Ishikawa (cell line): ENCODE measurements around the gene C1QTNF6.

Experiments used
- CEBPB ChIP-seq: IDR thresholded peaks from 2 replicates; pipeline ENCODE4 v1.6.1; 2012
- CREB1 ChIP-seq: IDR thresholded peaks from 2 replicates; pipeline ENCODE4 v1.6.1; 2012; ENCODE audit warnings: low read depth
- EGR1 ChIP-seq: IDR thresholded peaks from 2 replicates; pipeline ENCODE4 v1.6.1; 2012
- EP300 ChIP-seq: IDR thresholded peaks from 2 replicates; pipeline ENCODE4 v1.6.1; 2012; ENCODE audit warnings: borderline replicate concordance
- FOXM1 ChIP-seq: IDR thresholded peaks from 2 replicates; pipeline ENCODE4 v1.6.1; 2012; ENCODE audit warnings: low read depth, borderline replicate concordance
- NFIC ChIP-seq: IDR thresholded peaks from 2 replicates; pipeline ENCODE4 v1.6.1; 2012
- RAD21 ChIP-seq: IDR thresholded peaks from 2 replicates; pipeline ENCODE4 v1.6.1; 2012; ENCODE audit warnings: low read depth
- TAF1 ChIP-seq: IDR thresholded peaks from 2 replicates; pipeline ENCODE4 v1.6.1; 2012; ENCODE audit warnings: low read depth, mild to moderate bottlenecking
- TCF12 ChIP-seq: IDR thresholded peaks from 2 replicates; pipeline ENCODE4 v1.6.1; 2012; ENCODE audit warnings: low read depth
- TEAD4 ChIP-seq: IDR thresholded peaks from 2 replicates; pipeline ENCODE4 v1.6.1; 2012
- YY1 ChIP-seq: IDR thresholded peaks from 2 replicates; pipeline ENCODE4 v1.6.1; 2012; ENCODE audit warnings: low read depth
- ZBTB7A ChIP-seq: IDR thresholded peaks from 2 replicates; pipeline ENCODE4 v1.6.1; 2012; ENCODE audit warnings: low read depth
- TF ChIP-seq, protein P1 (sequence below): IDR thresholded peaks from 2 replicates; pipeline ENCODE4 v1.6.1; 2012
- TF ChIP-seq, protein P2 (sequence below): IDR thresholded peaks from 2 replicates; pipeline ENCODE4 v1.6.1; 2012; ENCODE audit warnings: low read depth, mild to moderate bottlenecking
- TF ChIP-seq, protein P3 (sequence below): IDR thresholded peaks from 2 replicates; pipeline ENCODE4 v1.6.1; 2012

C1QTNF6 gene

DNA sequence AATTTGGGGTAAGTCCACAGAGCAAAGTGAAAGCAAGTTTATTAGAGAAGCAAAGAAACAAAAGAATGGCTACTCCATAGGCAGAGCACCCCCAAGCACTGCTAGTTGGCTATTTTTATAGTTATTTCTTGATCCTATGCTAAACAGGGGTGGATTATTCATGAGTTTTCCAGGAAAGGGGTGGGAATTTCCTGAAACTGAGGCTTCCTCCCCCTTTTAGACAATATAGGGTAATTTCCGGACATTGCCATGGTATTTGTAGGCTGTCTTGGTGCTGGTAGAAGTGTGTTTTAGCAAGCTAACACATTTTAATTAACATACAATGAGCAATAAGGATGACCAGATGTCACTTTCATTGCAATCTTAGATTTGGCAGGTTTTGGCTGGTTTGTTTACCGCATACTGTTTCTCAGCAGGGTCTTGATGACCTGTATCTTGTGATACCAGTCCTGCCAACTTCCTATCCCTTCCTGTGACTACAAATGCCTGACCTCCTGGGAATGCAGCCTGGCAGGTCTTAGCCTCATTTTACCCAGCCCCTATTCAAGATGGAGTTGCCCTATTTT is 937 bp upstream of the C1QTNF6 start:
- TF ChIP-seq YY1 = peak; percentile 81
- peak; percentile 74; the same call in 1 of the 2 replicates for TF ChIP-seq EP300
- TF ChIP-seq TCF12 = peak; percentile 86
- peak; percentile 95 for TF ChIP-seq TEAD4
- TF ChIP-seq NFIC = peak; percentile 90
- no peak for TF ChIP-seq CEBPB
- 0 out of 2 replicates have a peak, but pooled peaks have one; percentile 40 for TF ChIP-seq FOXM1
- no peak for TF ChIP-seq RAD21
- TF ChIP-seq, protein P1, sequence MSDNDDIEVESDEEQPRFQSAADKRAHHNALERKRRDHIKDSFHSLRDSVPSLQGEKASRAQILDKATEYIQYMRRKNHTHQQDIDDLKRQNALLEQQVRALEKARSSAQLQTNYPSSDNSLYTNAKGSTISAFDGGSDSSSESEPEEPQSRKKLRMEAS = 0 out of 2 replicates have a peak, but pooled peaks have one; percentile 17
- no peak for TF ChIP-seq EGR1
- TF ChIP-seq, protein P2, sequence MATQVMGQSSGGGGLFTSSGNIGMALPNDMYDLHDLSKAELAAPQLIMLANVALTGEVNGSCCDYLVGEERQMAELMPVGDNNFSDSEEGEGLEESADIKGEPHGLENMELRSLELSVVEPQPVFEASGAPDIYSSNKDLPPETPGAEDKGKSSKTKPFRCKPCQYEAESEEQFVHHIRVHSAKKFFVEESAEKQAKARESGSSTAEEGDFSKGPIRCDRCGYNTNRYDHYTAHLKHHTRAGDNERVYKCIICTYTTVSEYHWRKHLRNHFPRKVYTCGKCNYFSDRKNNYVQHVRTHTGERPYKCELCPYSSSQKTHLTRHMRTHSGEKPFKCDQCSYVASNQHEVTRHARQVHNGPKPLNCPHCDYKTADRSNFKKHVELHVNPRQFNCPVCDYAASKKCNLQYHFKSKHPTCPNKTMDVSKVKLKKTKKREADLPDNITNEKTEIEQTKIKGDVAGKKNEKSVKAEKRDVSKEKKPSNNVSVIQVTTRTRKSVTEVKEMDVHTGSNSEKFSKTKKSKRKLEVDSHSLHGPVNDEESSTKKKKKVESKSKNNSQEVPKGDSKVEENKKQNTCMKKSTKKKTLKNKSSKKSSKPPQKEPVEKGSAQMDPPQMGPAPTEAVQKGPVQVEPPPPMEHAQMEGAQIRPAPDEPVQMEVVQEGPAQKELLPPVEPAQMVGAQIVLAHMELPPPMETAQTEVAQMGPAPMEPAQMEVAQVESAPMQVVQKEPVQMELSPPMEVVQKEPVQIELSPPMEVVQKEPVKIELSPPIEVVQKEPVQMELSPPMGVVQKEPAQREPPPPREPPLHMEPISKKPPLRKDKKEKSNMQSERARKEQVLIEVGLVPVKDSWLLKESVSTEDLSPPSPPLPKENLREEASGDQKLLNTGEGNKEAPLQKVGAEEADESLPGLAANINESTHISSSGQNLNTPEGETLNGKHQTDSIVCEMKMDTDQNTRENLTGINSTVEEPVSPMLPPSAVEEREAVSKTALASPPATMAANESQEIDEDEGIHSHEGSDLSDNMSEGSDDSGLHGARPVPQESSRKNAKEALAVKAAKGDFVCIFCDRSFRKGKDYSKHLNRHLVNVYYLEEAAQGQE = no peak
- no peak for TF ChIP-seq TAF1

DNA sequence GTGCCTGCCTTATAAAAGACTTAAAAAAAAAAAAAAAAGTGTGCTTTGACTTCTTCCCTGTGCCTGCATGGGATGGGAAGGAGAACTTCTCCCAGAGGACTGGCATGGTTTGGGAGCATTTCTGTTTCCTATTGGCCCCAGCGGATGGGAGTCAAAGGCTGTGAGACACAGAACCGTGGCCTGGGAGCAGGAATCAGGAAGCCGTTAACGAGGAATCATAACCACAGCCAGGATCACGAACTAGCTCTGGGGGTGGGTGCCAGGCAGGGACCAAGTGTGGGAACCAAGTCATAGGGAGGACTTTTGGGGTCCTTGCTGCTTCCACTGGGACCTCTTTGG is 526 bp downstream of the C1QTNF6 start:
- TF ChIP-seq, protein P1 = no peak
- TF ChIP-seq, protein P2 = no peak
- TF ChIP-seq TEAD4 = no peak
- TF ChIP-seq TAF1 = no peak
- no peak for TF ChIP-seq EGR1
- no peak for TF ChIP-seq FOXM1
- no peak for TF ChIP-seq EP300
- TF ChIP-seq RAD21 = no peak
- TF ChIP-seq, protein P3, sequence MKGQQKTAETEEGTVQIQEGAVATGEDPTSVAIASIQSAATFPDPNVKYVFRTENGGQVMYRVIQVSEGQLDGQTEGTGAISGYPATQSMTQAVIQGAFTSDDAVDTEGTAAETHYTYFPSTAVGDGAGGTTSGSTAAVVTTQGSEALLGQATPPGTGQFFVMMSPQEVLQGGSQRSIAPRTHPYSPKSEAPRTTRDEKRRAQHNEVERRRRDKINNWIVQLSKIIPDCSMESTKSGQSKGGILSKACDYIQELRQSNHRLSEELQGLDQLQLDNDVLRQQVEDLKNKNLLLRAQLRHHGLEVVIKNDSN = no peak

DNA sequence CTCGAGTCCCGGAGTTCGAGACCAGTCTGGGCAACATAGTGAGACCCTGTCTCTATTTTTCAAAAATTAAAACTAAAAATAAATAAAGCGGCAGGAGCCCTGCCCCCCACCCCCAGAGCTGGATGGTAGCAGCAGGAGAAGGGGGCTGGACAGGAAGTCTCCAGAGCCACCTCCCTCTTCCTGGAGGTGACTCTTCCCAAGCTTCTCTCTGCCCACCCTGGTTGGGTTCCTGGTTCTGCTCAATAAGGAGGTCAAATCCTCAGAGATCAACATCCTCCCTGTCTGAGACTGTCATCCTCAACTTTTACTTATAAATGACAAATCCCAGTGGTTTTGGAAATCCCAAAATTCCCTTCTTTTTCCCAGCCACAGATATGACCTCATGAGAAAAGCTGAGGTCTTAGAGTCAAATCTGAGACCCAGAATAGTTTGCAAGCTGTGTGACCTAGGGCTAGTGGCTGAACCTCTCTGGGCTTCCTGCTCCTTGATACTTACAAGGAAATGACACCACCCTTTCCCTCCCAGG is 987 bp downstream of the C1QTNF6 start:
- no peak for TF ChIP-seq FOXM1
- no peak for TF ChIP-seq YY1
- TF ChIP-seq ZBTB7A = no peak
- no peak for TF ChIP-seq EGR1
- no peak for TF ChIP-seq CREB1
- no peak for TF ChIP-seq EP300
- no peak for TF ChIP-seq TAF1

DNA sequence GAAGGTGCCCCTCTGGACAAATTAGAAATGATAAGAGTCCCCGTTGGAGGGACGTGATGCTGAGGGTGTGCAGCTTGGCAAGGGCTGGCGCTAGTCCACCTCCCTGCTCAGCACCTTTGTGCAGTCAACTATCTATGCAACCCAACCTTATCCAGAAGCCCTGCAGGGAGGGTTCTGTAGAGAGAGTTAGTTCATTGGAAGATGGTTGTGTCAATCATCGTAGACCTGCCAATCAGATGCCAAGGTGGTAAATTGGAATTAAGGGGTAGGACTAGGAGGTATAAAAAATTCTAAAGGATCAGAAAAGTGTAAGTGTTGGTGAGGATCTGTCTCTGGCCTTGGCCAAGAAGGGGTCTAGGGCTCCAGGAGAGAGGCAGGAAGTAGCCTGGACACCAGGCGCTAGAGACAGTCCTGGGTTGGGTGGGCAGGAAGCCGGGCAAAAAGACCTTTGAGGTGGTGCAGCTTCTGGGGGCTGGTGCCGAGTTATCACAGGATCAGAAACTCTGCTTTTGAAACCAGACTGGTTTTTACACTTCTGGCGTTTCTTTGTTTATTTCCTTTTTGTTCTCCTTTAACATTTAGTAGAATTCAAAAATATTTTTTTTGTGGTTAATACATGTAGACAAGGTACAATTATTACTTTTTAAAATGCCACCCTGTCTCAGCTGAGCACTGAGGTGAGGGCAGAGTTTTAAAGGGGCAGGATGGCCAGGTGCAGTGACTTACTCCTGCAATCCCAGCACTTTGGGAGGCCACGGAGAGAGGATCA is 1.6 kb downstream of the C1QTNF6 start:
- TF ChIP-seq EP300 (no peak), FOXM1 (no peak), EGR1 (no peak), CREB1 (no peak), TAF1 (no peak), TEAD4 (no peak), TCF12 (no peak)
- TF ChIP-seq, protein P2 = no peak

DNA sequence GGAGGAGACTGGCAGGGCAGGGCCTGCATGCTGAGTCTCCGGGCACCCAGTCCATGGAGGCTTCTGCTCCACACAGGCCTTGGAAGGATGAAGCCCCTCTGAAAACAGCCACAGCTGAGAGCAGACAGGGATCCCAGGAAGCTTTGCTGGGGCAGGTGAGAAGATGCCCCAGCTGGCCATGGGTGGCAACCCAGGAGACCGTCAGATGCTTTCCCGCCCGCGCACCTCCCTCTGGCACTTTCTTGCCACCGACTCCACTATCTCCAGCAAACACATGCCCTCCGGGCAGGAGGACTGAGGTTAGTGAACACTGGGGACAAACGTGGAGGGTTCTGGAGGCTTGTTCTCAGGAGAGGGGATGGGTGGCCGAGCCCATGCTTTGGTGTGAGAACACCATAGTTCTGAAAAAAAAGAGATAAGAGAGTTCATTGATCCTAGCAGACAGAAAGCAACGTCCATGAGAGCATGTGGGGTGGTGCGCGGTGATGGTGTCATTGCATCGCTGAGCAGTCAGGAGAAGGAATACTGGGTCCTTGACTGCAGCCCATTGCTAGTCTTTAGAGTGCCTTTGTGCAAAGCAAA is 2.3 kb downstream of the C1QTNF6 start:
- no peak for TF ChIP-seq EGR1
- no peak for TF ChIP-seq TAF1
- TF ChIP-seq YY1 = no peak
- no peak for TF ChIP-seq ZBTB7A
- no peak for TF ChIP-seq CEBPB
- no peak for TF ChIP-seq NFIC
